Measurements from ENCODE around the gene TMEM169.

DNA sequence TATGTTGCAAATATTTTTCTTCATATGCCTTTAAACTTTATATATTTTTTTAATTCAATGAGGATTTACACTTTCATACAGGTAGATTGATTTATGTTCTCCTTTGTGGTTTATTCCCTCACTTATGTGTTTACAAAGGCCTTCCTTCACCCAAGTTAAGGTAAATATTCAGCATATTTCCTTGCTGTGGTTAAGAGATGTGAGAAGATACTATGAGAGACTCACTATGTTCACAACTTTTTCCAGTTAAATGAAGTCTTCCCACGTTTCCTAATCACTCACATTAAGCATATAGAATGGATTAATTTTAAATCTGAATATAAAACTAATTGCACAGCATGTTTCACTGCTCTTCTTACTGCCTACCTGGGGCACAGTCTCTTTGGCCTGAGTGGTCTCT is 707 bp upstream of the TMEM169 start:
- TF ChIP-seq, protein P1, sequence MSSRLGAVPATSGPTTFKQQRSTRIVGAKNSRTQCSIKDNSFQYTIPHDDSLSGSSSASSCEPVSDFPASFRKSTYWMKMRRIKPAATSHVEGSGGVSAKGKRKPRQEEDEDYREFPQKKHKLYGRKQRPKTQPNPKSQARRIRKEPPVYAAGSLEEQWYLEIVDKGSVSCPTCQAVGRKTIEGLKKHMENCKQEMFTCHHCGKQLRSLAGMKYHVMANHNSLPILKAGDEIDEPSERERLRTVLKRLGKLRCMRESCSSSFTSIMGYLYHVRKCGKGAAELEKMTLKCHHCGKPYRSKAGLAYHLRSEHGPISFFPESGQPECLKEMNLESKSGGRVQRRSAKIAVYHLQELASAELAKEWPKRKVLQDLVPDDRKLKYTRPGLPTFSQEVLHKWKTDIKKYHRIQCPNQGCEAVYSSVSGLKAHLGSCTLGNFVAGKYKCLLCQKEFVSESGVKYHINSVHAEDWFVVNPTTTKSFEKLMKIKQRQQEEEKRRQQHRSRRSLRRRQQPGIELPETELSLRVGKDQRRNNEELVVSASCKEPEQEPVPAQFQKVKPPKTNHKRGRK (tag; IDR thresholded peaks at IDR 0.05) = no peak
- TF ChIP-seq EP300 (IDR thresholded peaks at IDR 0.05; ENCODE audit: low read length) (no peak), MAFK (IDR thresholded peaks at IDR 0.05; ENCODE audit: low read length) (no peak), MEF2D (tag; conservative IDR thresholded peaks at IDR 0.05; ENCODE audit: low read depth) (no peak), RFX5 (IDR thresholded peaks at IDR 0.05; ENCODE audit: low read depth, low read length) (no peak)

Data from K562 (cell line).